Lower leg skin (tissue), 4 donors: ENCODE measurements around the gene C22orf39. TPM values are rescaled to one million over a fixed set of nuclear protein-coding genes. Genes with fewer than 3 reads are reported as not detected.

Source experiments
- DNase-seq, 2 donors: peaks; one replicate each; pipeline ENCODE4 v3.0.0-alpha.2; 2019; ENCODE audit warnings: low spot score in 2 of 2
- H3K4me3 ChIP-seq: fragments of 200-600 bp; sonication (generic); 2 replicates; pipeline ENCODE4 v1.5.1; 2017; ENCODE audit warnings: mild to moderate bottlenecking, low read depth; ENCODE audit not compliant: poor library complexity, severe bottlenecking
- POLR2A ChIP-seq, 2 donors: fragments of 450-650 bp; IDR thresholded peaks; one replicate each; pipeline ENCODE4 v1.6.1; 2016 to 2017; ENCODE audit warnings: antibody characterized with exemption in 2 of 2, mild to moderate bottlenecking in 1 of 2, moderate library complexity in 1 of 2
- WGBS, 2 donors: methylation state at CpG; one replicate each; pipeline ENCODE4 v1.1.5; 2018; 5-methylcytosine and 5-hydroxymethylcytosine counted together
- intact Hi-C: fragments of 100-400 bp; cut with DNase I; formaldehyde crosslinking; loops from one replicate; pipeline ENCODE4 v1.15.0; 2023; ENCODE audit warnings: low total_unique reads
- total RNA-seq, 4 donors: library from RNA; depleted of rRNA; stranded (reverse); fragments of >200 nt; gene quantifications; one replicate each; pipeline ENCODE4 v1.1.0, GENCODE V29; 2016
- TF ChIP-seq, protein P1 (sequence below), 3 donors: fragments of 450-650 bp; IDR thresholded peaks; one replicate each; pipeline ENCODE4 v1.5.1; 2016; ENCODE audit warnings: antibody characterized with exemption in 3 of 3, mild to moderate bottlenecking in 3 of 3, moderate library complexity in 2 of 3

C22orf39 gene
- total RNA-seq, 4 donors from 2014 or later: 31.0 to 50.4 (median 42.1) TPM

DNA sequence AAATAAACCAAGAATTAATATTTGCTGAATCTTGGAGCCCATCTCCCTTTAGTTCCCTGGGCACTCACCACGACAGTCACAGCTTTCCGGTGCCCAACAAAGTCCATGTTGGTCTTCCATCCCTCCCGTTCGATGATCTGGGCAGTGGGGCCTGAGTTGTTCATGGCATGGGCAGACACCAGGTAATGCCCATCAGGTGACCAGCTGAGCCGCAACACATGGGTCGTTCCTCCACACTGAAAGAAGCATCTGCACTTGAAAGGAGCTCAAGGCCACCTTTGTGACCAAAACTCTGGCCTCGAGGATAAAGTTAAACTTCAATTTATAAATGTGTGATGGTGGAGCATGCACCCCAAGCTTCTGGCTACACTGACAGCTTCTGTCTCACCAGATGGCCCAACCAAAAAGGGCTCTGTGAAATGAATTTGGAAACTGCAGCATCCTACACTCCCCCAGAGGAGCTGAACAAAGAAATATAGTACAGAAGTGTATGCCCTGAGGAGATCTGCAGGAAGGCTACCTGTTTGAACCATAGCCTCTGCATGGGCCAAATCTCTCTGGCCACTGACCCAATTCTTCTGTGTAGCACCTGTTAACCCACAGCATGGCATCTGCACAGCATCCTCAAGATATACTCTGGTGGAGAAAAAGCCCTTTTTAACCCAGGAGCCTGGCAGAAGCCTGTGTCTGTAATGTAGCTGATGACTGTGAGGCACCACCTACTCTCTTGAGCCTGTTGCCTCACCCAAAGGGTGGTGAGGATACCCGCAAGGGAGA, 53.0 kb downstream of the C22orf39 start:
- no peak for DNase-seq
- TF ChIP-seq, protein P1, sequence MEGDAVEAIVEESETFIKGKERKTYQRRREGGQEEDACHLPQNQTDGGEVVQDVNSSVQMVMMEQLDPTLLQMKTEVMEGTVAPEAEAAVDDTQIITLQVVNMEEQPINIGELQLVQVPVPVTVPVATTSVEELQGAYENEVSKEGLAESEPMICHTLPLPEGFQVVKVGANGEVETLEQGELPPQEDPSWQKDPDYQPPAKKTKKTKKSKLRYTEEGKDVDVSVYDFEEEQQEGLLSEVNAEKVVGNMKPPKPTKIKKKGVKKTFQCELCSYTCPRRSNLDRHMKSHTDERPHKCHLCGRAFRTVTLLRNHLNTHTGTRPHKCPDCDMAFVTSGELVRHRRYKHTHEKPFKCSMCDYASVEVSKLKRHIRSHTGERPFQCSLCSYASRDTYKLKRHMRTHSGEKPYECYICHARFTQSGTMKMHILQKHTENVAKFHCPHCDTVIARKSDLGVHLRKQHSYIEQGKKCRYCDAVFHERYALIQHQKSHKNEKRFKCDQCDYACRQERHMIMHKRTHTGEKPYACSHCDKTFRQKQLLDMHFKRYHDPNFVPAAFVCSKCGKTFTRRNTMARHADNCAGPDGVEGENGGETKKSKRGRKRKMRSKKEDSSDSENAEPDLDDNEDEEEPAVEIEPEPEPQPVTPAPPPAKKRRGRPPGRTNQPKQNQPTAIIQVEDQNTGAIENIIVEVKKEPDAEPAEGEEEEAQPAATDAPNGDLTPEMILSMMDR (IDR thresholded peaks at IDR 0.05): no peak
- TF ChIP-seq POLR2A (IDR thresholded peaks at IDR 0.05): no peak
- H3K4me3 ChIP-seq: no peak overlapping the region
- WGBS, 2 donors: 92 to 93% methylated on average over 8 of the region's 8 CpGs
- intact Hi-C loops: no loop called here

DNA sequence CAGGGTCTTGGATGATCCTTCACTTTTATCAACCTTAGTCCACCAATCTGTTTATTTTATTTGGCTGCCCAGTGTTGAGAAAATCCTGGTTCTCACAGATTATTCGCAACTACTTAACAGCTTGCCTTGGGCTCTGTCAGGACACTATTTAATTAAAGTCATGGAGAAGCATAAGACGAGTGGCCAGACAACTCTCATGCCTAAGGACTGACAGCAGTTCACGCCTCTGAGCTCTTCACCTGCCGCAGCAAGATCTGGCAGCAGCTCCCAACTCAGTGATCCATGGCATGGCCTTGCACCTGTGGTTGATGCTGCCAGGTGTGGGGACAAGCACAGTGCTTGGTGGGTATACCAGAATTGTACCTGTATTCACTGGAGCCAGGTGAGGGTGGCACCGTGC, 53.8 kb downstream of the C22orf39 start:
- WGBS, 2 donors: 79 to 89% methylated on average over 5 of the region's 5 CpGs
- intact Hi-C loops: no loop called here
- no peak for TF ChIP-seq POLR2A (IDR thresholded peaks at IDR 0.05)
- DNase-seq: no peak
- no peak overlapping the region for H3K4me3 ChIP-seq

Other genes starting within 250 kb of the C22orf39 start
- gene CLTCL1, start 156.0 kb downstream of the C22orf39 start, total RNA-seq: 1 to 10 TPM; 4.0 to 9.6 (median 7.6) TPM
- 10 to 100 TPM; 11.5 to 21.1 (median 18.2) TPM for gene HIRA, start 16.0 kb downstream of the C22orf39 start, total RNA-seq
- gene MRPL40, start 15.2 kb downstream of the C22orf39 start, total RNA-seq: 10 to 100 TPM; 19.6 to 33.9 (median 23.4) TPM
- 10 to 100 TPM; 21.9 to 40.9 (median 34.5) TPM for gene UFD1, start 31.5 kb upstream of the C22orf39 start, total RNA-seq
- 1 to 10 TPM in 3 of 4 donors, under 1 TPM in 1; 0.39 to 3.9 (median 2.0) TPM for gene CDC45, start 32.2 kb upstream of the C22orf39 start, total RNA-seq
- gene CLDN5, start 76.7 kb upstream of the C22orf39 start, total RNA-seq: 100 to 1,000 TPM in 2 of 4 donors, 10 to 100 TPM in 2; 94.9 to 170 (median 117) TPM